ENCODE measurements around the gene BICD1.

- no peak for TF ChIP-seq CEBPB (IDR thresholded peaks at IDR 0.05)
- no peak for TF ChIP-seq YY1 (IDR thresholded peaks at IDR 0.05; ENCODE audit: low read depth)
- TF ChIP-seq FOXM1 (IDR thresholded peaks at IDR 0.05; ENCODE audit: borderline replicate concordance, low read depth) = no peak
- TF ChIP-seq RAD21 (IDR thresholded peaks at IDR 0.05; ENCODE audit: low read depth) = no peak
- TF ChIP-seq NFIC (IDR thresholded peaks at IDR 0.05) = no peak
- TF ChIP-seq CREB1 (IDR thresholded peaks at IDR 0.05; ENCODE audit: low read depth) = no peak
- TF ChIP-seq EP300 (IDR thresholded peaks at IDR 0.05; ENCODE audit: borderline replicate concordance) = no peak
- no peak for TF ChIP-seq MAX (IDR thresholded peaks at IDR 0.05)
- TF ChIP-seq, protein P1, sequence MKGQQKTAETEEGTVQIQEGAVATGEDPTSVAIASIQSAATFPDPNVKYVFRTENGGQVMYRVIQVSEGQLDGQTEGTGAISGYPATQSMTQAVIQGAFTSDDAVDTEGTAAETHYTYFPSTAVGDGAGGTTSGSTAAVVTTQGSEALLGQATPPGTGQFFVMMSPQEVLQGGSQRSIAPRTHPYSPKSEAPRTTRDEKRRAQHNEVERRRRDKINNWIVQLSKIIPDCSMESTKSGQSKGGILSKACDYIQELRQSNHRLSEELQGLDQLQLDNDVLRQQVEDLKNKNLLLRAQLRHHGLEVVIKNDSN (IDR thresholded peaks at IDR 0.05) = no peak
- no peak for TF ChIP-seq TAF1 (IDR thresholded peaks at IDR 0.05; ENCODE audit: low read depth)
- no peak for TF ChIP-seq TCF12 (IDR thresholded peaks at IDR 0.05; ENCODE audit: low read depth)
- no peak for TF ChIP-seq REST (IDR thresholded peaks at IDR 0.05; ENCODE audit: low read depth)
- no peak for TF ChIP-seq EGR1 (IDR thresholded peaks at IDR 0.05)
- TF ChIP-seq ZBTB7A (IDR thresholded peaks at IDR 0.05; ENCODE audit: low read depth) = no peak
These were observed 111.0 kb downstream of the BICD1 start for GRCh38 chr12:32217354-32218310.
